GM12878 (cell line): Measurements from ENCODE around the gene FFAR1. TPM values are rescaled to one million over a fixed set of nuclear protein-coding genes. Genes with fewer than 3 reads are reported as not detected.

Source experiments
- ATAC-seq: fragments of 200-7000 bp; cut with Tn5 transposase; 3 replicates; pipeline ENCODE4 v1.9.1; 2020; ENCODE audit warnings: mild to moderate bottlenecking, moderate library complexity
- BruUV-seq: library from RNA; stranded (reverse); fragments of 400-500 nt; replicated peaks from 2 replicates; lab custom pipeline; 2021; lab: Mats Ljungman, UMichigan
- CTCF ChIA-PET: fragments of 300-600 bp; sonication (Branson Sonifier 250); formaldehyde crosslinking; extraction: SDS; loops from one replicate; lab custom pipeline; 2021; ENCODE audit warnings: inconsistent platforms; lab: Yijun Ruan, JAX
- POLR2A ChIA-PET: fragments of 350-600 bp; formaldehyde crosslinking; extraction: SDS; loops from one replicate; lab custom pipeline; 2021; ENCODE audit warnings: inconsistent platforms; lab: Charles Lee
- RAD21 ChIA-PET: fragments of 300-600 bp; sonication (Branson Sonifier 250); formaldehyde crosslinking; loops from one replicate; lab custom pipeline; 2023; ENCODE audit warnings: antibody characterized with exemption; ENCODE audit not compliant: unreplicated experiment; lab: Charles Lee
- SMC1A ChIA-PET: fragments of 300-600 bp; sonication (Branson Sonifier 250); formaldehyde crosslinking; loops from one replicate; lab custom pipeline; 2023; ENCODE audit not compliant: unreplicated experiment, uncharacterized antibody; lab: Charles Lee
- DNase-seq: peaks from one replicate; pipeline ENCODE4 v3.0.0-alpha.2; 2011; ENCODE audit warnings: low read depth, low spot score
- FAIRE-seq: peaks from 3 replicates; lab custom pipeline; 2011; peaks lifted over from hg19 to GRCh38; lab: Jason Lieb, UNC
- H2AFZ ChIP-seq: 2 replicates; pipeline ENCODE4 v1.6.0; 2011; ENCODE audit warnings: low read depth, low read length, control low read depth; ENCODE audit not compliant: control insufficient read depth
- H3K27ac ChIP-seq: 2 replicates; pipeline ENCODE4 v1.5.1; 2011; ENCODE audit warnings: control low read depth; ENCODE audit not compliant: control insufficient read depth, insufficient read depth
- H3K27me3 ChIP-seq, 2 experiments: replicated peaks in 1 of 2; 2 replicates each; pipeline versions ENCODE4 v1.6.0 to v1.6.1; 2011; ENCODE audit warnings: low read length in 1 of 2; ENCODE audit not compliant: control insufficient read depth in 2 of 2, insufficient read depth in 2 of 2
- H3K36me3 ChIP-seq, 2 experiments: 2 replicates each; pipeline ENCODE4 v1.5.1; 2011; ENCODE audit warnings: low read length in 1 of 2; ENCODE audit not compliant: control insufficient read depth in 2 of 2, insufficient read depth in 2 of 2
- H3K4me1 ChIP-seq: 2 replicates; pipeline ENCODE4 v1.6.1; 2011; ENCODE audit warnings: mild to moderate bottlenecking, low read length, moderate library complexity, mixed read lengths; ENCODE audit not compliant: control insufficient read depth, insufficient read depth
- H3K4me2 ChIP-seq: 2 replicates; pipeline ENCODE4 v1.6.0; 2011; ENCODE audit warnings: control low read depth; ENCODE audit not compliant: control insufficient read depth, insufficient read depth
- H3K4me3 ChIP-seq: fragments of 200-600 bp; sonication (generic); 2 replicates; pipeline ENCODE4 v1.5.1; 2016
- H3K79me2 ChIP-seq: 2 replicates; pipeline ENCODE4 v1.6.0; 2011; ENCODE audit warnings: low read length; ENCODE audit not compliant: control insufficient read depth, insufficient read depth
- H3K9ac ChIP-seq: 2 replicates; pipeline ENCODE4 v1.8.0; 2011; ENCODE audit warnings: low read length, control low read depth, mixed read lengths; ENCODE audit not compliant: control insufficient read depth, insufficient read depth
- H3K9me3 ChIP-seq: replicated peaks from 3 replicates; pipeline ENCODE4 v1.5.1; 2011; ENCODE audit warnings: mild to moderate bottlenecking, low read length; ENCODE audit not compliant: control insufficient read depth, insufficient read depth
- H4K20me1 ChIP-seq: 2 replicates; pipeline ENCODE4 v1.6.0; 2011; ENCODE audit not compliant: control insufficient read depth, insufficient read depth
- CREB1 ChIP-seq: IDR thresholded peaks from 2 replicates; pipeline ENCODE4 v1.6.1; 2012; ENCODE audit warnings: low read depth, mild to moderate bottlenecking, inconsistent platforms
- HDAC2 ChIP-seq: fragments of 200-600 bp; sonication (generic); IDR thresholded peaks from 2 replicates; pipeline ENCODE4 v1.6.1; 2017
- IKZF1 ChIP-seq: fragments of 450-650 bp; conservative IDR thresholded peaks from 2 replicates; pipeline ENCODE4 v1.6.1; 2017; ENCODE audit warnings: antibody characterized with exemption, mild to moderate bottlenecking
- PAX5 ChIP-seq: IDR thresholded peaks from 2 replicates; pipeline ENCODE4 v1.6.1; 2011; ENCODE audit warnings: low read depth, low read length, borderline replicate concordance
- RAD21 ChIP-seq: IDR thresholded peaks from 2 replicates; pipeline ENCODE4 v1.6.1; 2011; ENCODE audit warnings: mild to moderate bottlenecking, low read depth, low read length, moderate library complexity; ENCODE audit not compliant: insufficient read depth
- SMC3 ChIP-seq: IDR thresholded peaks from 2 replicates; pipeline ENCODE4 v1.6.1; 2011; ENCODE audit warnings: low read length, improper control_type of control experiment, borderline replicate concordance
- TCF3 ChIP-seq: IDR thresholded peaks from 2 replicates; pipeline ENCODE4 v1.6.1; 2012; ENCODE audit warnings: low read depth, mild to moderate bottlenecking, low read length, borderline replicate concordance; ENCODE audit not compliant: insufficient read depth
- WGBS: methylation state at CpG from one replicate; pipeline ENCODE4 v1.1.6; 2016; ENCODE audit warnings: low lambda C conversion rate; ENCODE audit not compliant: insufficient replicate concordance, insufficient coverage; ENCODE audit errors: missing lambda C conversion rate; 5-methylcytosine and 5-hydroxymethylcytosine counted together
- in situ Hi-C: fragments of 300-500 bp; cut with MboI; formaldehyde crosslinking; loops from 9 replicates; pipeline ENCODE4 v1.14.3; 2018; ENCODE audit warnings: mixed read lengths
- intact Hi-C: fragments of 100-400 bp; cut with micrococcal nuclease; formaldehyde crosslinking; loops from one replicate; pipeline ENCODE4 v1.14.2; 2022; ENCODE audit not compliant: unreplicated experiment
- polyA plus RNA-seq, 11 experiments: library from polyadenylated mRNA; depleted of rRNA in 4 of 11; unstranded in 6 of 11; stranded (reverse) in 5 of 11; fragments of >200 nt; fragmentation: Nextera tagmentation in 4 of 11; fragmentation: Illumina TruSeq in 1 of 11; extraction: Ambion mirVana in 4 of 11; extraction: Trizol in 1 of 11; gene quantifications; 1 replicate in 1 of 11; 2 replicates in 10 of 11; pipeline versions ENCODE4 v1.2.1 to v1.2.3, GENCODE V29; 2011 to 2016; ENCODE audit warnings: inconsistent platforms in 2 of 11, missing spikeins in 2 of 11, low read depth in 1 of 11
- total RNA-seq, 4 experiments: library from RNA; depleted of rRNA in 3 of 4; stranded (reverse); fragments of >200 nt in 3 of 4; fragmentation: Illumina TruSeq in 1 of 4; extraction: Trizol in 1 of 4; gene quantifications; 2 replicates each; pipeline versions ENCODE4 v1.2.1 to v1.2.3, GENCODE V29; 2013 to 2021
- TF ChIP-seq, protein P1 (sequence below), 3 experiments: IDR thresholded peaks in 2 of 3; conservative IDR thresholded peaks in 1 of 3; 2 replicates each; pipeline ENCODE4 v1.5.1; 2011; ENCODE audit warnings: low read depth in 3 of 3, low read length in 3 of 3, mild to moderate bottlenecking in 3 of 3, control low read depth in 2 of 3, moderate library complexity in 2 of 3, inconsistent platforms in 1 of 3, mixed read lengths in 1 of 3; ENCODE audit not compliant: control insufficient read depth in 2 of 3, insufficient read depth in 1 of 3; ENCODE audit errors: extremely low read depth in 1 of 3
- TF ChIP-seq, protein P2 (sequence below): fragments of 450-650 bp; IDR thresholded peaks from 2 replicates; pipeline ENCODE4 v1.6.1; 2014; ENCODE audit warnings: mild to moderate bottlenecking

FFAR1 gene
- total and polyA plus RNA-seq, 10 of the 15 experiments (the other 5 are each of a cell fraction or from before 2014, with no cell fraction given) = 0.05 to 0.62 (median 0.14) TPM; not detected in 2

DNA sequence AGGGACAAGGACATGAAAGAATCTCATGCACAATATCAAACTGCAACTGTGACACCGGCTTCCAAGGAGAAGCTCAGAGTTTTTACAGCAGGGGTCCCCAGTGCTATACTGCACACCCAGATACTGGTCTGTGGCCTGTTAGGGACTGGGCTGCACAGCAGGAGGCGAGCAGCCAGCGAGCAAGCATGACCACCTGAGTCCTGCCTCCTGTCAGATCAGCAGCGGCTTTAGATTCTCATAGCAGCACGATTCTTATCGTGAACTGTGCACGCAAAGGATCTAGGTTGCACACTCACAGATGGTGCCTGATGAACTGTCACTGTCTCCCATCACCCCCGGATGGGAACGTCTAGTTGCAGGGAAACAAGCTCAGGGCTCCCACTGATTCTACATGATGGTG, 31.8 kb upstream of the FFAR1 start:
- peaks cover 20% of the 10 kb centered on the region for H3K4me1 ChIP-seq
- in situ Hi-C loops = no loop called here
- H3K4me3 ChIP-seq = no peak overlapping the region
- RAD21 ChIA-PET = interaction anchor here (1.0 to 1.6 kb wide), 4 partner anchors 32 to 179 kb away, joined by 3 read pairs; partner anchors contain the start of gene FFAR1
- SMC1A ChIA-PET = interaction anchor here (0.5 to 11.0 kb wide), 8 partner anchors 8 to 193 kb away, joined by 3 to 122 read pairs (median 4); partner anchors contain the start of gene CD22
- no peaks in the 10 kb centered on the region for H3K9me3 ChIP-seq
- POLR2A ChIA-PET = interaction anchor here (1.3 kb wide), 1 partner anchor 11 kb away, joined by 5 read pairs; no protein-coding TSS in a partner anchor
- BruUV-seq = no TSS peak
- H4K20me1 ChIP-seq = no peaks in the 10 kb centered on the region
- no peak overlapping the region for H3K4me2 ChIP-seq
- no peaks in the 10 kb centered on the region for H3K79me2 ChIP-seq
- CTCF ChIA-PET = interaction anchor here (0.6 to 2.5 kb wide), 11 partner anchors 12 to 179 kb away, joined by 3 to 9 read pairs (median 4); partner anchors contain the start of gene FFAR1
- H3K27ac ChIP-seq = no peak overlapping the region
- FAIRE-seq (no peak), ATAC-seq (peak; percentile 33; the same call in 2 of the 3 replicates), DNase-seq (no peak)
- H3K9ac ChIP-seq = no peak overlapping the region
- TF ChIP-seq CREB1 (no peak), RAD21 (peak; percentile 38; the same call in 1 of the 2 replicates), TCF3 (no peak), SMC3 (peak; percentile 13; the same call in 1 of the 2 replicates), IKZF1 (no peak), PAX5 (no peak), HDAC2 (no peak)
- TF ChIP-seq, protein P1, sequence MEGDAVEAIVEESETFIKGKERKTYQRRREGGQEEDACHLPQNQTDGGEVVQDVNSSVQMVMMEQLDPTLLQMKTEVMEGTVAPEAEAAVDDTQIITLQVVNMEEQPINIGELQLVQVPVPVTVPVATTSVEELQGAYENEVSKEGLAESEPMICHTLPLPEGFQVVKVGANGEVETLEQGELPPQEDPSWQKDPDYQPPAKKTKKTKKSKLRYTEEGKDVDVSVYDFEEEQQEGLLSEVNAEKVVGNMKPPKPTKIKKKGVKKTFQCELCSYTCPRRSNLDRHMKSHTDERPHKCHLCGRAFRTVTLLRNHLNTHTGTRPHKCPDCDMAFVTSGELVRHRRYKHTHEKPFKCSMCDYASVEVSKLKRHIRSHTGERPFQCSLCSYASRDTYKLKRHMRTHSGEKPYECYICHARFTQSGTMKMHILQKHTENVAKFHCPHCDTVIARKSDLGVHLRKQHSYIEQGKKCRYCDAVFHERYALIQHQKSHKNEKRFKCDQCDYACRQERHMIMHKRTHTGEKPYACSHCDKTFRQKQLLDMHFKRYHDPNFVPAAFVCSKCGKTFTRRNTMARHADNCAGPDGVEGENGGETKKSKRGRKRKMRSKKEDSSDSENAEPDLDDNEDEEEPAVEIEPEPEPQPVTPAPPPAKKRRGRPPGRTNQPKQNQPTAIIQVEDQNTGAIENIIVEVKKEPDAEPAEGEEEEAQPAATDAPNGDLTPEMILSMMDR (IDR thresholded peaks at IDR 0.05 in 2 of 3, conservative IDR thresholded peaks at IDR 0.05 in 1 of 3; ENCODE audit: control insufficient read depth in 2 of 3, extremely low read depth in 1 of 3, insufficient read depth in 1 of 3, low read depth in 3 of 3, low read length in 3 of 3) = peak in 2 of 3 experiments; percentile 10 to 33; a peak in 1 of 6 replicates
- TF ChIP-seq, protein P2, sequence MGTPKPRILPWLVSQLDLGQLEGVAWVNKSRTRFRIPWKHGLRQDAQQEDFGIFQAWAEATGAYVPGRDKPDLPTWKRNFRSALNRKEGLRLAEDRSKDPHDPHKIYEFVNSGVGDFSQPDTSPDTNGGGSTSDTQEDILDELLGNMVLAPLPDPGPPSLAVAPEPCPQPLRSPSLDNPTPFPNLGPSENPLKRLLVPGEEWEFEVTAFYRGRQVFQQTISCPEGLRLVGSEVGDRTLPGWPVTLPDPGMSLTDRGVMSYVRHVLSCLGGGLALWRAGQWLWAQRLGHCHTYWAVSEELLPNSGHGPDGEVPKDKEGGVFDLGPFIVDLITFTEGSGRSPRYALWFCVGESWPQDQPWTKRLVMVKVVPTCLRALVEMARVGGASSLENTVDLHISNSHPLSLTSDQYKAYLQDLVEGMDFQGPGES = no peak
- intact Hi-C loops = no loop called here
- WGBS = 79% methylated on average over 9 of the region's 9 CpGs
- no peak overlapping the region for H2AFZ ChIP-seq
- no peaks in the 10 kb centered on the region for H3K27me3 ChIP-seq
- H3K36me3 ChIP-seq = no peaks in the 10 kb centered on the region
